Ascending aorta (tissue), 2 donors: ENCODE measurements around the gene HIPK4. TPM values are rescaled to one million over a fixed set of nuclear protein-coding genes. Genes with fewer than 3 reads are reported as not detected.
A peak's percentile ranks its signal among the peaks of the same experiment; 100 is the strongest.
"Not testable (repeated sequence)": the region's sequence is repeated elsewhere in the genome, so short reads cannot be mapped to it uniquely, and the experiment has no call there.

Experiments
- DNase-seq, 2 donors: peaks; one replicate each; pipeline ENCODE4 v3.0.0-alpha.2; 2019; ENCODE audit warnings: low spot score in 2 of 2
- H3K27ac ChIP-seq, 2 donors: fragments of 200-600 bp; sonication (generic); one replicate each; pipeline ENCODE4 v1.5.1; 2016 to 2017; ENCODE audit warnings: mild to moderate bottlenecking in 1 of 2
- H3K27me3 ChIP-seq: fragments of 200-600 bp; sonication (generic); one replicate; pipeline ENCODE4 v1.5.1; 2017
- H3K36me3 ChIP-seq, 2 donors: fragments of 200-600 bp; sonication (generic); one replicate each; pipeline ENCODE4 v1.5.1; 2016
- H3K4me1 ChIP-seq, 2 donors: fragments of 200-600 bp; sonication (generic); one replicate each; pipeline ENCODE4 v1.5.1; 2016 to 2017; ENCODE audit warnings: mild to moderate bottlenecking in 1 of 2
- H3K4me3 ChIP-seq, 2 donors: fragments of 200-600 bp; sonication (generic); one replicate each; pipeline ENCODE4 v1.5.1; 2016 to 2017; ENCODE audit warnings: mild to moderate bottlenecking in 1 of 2
- H3K9me3 ChIP-seq, 2 donors: fragments of 200-600 bp; sonication (generic); one replicate each; pipeline ENCODE4 v1.5.1; 2016
- intact Hi-C: fragments of 100-400 bp; cut with DNase I; formaldehyde crosslinking; loops from one replicate; pipeline ENCODE4 v1.15.1; 2023
- total RNA-seq: library from RNA; depleted of rRNA; stranded (reverse); fragments of >200 nt; gene quantifications from one replicate; pipeline ENCODE4 v1.1.0, GENCODE V29; 2016
- TF ChIP-seq, protein P1 (sequence below), 3 experiments: fragments of 200-600 bp in 2 of 3; fragments of 450-650 bp in 1 of 3; sonication (generic) in 2 of 3; IDR thresholded peaks; one replicate each; pipeline ENCODE4 v1.5.1; 2016 to 2019; ENCODE audit warnings: antibody characterized with exemption in 3 of 3, mild to moderate bottlenecking in 1 of 3, moderate library complexity in 1 of 3

The HIPK4 gene, protein sequence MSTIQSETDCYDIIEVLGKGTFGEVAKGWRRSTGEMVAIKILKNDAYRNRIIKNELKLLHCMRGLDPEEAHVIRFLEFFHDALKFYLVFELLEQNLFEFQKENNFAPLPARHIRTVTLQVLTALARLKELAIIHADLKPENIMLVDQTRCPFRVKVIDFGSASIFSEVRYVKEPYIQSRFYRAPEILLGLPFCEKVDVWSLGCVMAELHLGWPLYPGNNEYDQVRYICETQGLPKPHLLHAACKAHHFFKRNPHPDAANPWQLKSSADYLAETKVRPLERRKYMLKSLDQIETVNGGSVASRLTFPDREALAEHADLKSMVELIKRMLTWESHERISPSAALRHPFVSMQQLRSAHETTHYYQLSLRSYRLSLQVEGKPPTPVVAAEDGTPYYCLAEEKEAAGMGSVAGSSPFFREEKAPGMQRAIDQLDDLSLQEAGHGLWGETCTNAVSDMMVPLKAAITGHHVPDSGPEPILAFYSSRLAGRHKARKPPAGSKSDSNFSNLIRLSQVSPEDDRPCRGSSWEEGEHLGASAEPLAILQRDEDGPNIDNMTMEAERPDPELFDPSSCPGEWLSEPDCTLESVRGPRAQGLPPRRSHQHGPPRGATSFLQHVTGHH
- not detected for total RNA-seq

DNA sequence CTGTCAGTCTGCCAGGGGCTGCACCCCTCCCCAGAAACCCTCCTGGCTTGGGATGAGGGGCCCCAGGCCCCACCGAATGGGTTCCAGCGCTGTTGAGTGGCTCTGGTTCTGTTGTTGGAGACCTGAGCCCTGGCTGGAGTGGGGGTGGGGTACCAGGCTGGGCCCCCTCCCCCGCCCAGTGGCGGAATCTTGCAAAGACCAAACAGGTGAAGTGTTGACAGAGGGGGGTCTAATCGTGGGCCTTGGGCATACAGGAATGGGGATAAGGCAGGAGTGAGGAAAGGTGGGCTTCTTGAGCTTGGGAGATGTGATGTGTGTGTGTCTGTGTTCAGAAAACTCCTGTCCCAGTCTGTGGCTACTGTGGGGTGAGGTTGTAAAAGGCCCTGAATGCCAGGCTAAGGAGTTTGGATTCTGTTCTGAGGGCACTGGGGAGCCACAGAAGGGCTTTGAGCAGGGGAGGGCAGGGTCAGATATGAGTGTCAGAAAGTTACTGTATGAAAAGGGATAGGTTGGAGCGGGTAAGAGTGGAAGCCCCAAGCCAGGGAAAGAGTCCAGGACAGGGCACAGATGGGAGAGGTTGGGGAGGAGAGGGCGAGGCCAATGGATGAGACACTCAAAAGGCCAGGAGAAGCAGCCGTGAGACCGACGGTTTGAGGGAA lies at the start of gene HIPK4:
HIPK4 (minus strand) TSS at position 98 of the 659 bp plus-strand sequence. CDS start 279 bp downstream, outside the sequence.
- DNase-seq: no peak
- intact Hi-C loops: no loop called here
- H3K36me3 ChIP-seq: no peaks in the 10 kb centered on the region
- no peak within 1 kb of the TSS for H3K4me3 ChIP-seq
- H3K9me3 ChIP-seq: no peaks in the 10 kb centered on the region
- no peaks in the 10 kb centered on the region for H3K4me1 ChIP-seq
- H3K27me3 ChIP-seq: no peaks in the 10 kb centered on the region
- H3K27ac ChIP-seq: no peak within 1 kb of the TSS
- TF ChIP-seq, protein P1, sequence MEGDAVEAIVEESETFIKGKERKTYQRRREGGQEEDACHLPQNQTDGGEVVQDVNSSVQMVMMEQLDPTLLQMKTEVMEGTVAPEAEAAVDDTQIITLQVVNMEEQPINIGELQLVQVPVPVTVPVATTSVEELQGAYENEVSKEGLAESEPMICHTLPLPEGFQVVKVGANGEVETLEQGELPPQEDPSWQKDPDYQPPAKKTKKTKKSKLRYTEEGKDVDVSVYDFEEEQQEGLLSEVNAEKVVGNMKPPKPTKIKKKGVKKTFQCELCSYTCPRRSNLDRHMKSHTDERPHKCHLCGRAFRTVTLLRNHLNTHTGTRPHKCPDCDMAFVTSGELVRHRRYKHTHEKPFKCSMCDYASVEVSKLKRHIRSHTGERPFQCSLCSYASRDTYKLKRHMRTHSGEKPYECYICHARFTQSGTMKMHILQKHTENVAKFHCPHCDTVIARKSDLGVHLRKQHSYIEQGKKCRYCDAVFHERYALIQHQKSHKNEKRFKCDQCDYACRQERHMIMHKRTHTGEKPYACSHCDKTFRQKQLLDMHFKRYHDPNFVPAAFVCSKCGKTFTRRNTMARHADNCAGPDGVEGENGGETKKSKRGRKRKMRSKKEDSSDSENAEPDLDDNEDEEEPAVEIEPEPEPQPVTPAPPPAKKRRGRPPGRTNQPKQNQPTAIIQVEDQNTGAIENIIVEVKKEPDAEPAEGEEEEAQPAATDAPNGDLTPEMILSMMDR (IDR thresholded peaks at IDR 0.05): no peak

GRCh38 chr19:40438284-40438683 lies 48.3 kb upstream of the HIPK4 start:
- Histone ChIP-seq H3K27ac (no peak overlapping the region), H3K4me1 (peaks cover 3 to 18% of the 10 kb centered on the region in 2 donors), H3K4me3 (no peak overlapping the region), H3K27me3 (no peaks in the 10 kb centered on the region), H3K9me3 (no peaks in the 10 kb centered on the region), H3K36me3 (peaks cover 18 to 30% of the 10 kb centered on the region in 2 donors)
- TF ChIP-seq, protein P1 (IDR thresholded peaks at IDR 0.05): no peak
- DNase-seq: no peak
- intact Hi-C loops: no loop called here

- intact Hi-C loops: loop anchor here (1.0 kb wide), 1 partner anchor 10 kb away; no protein-coding TSS in a partner anchor
- Histone ChIP-seq H3K4me1 (peaks cover 0 to 20% of the 10 kb centered on the region in 2 donors), H3K27me3 (no peaks in the 10 kb centered on the region), H3K4me3 (peak overlapping the region; percentile 53 to 59), H3K36me3 (no peaks in the 10 kb centered on the region), H3K9me3 (no peaks in the 10 kb centered on the region), H3K27ac (peak overlapping the region; percentile 86 to 93)
- peak; percentile 52 to 93 for DNase-seq
- TF ChIP-seq, protein P1 (IDR thresholded peaks at IDR 0.05): no peak
Observed at GRCh38 chr19:40433391-40434216, 43.6 kb upstream of the HIPK4 start.

GRCh38 chr19:40432760-40433159 lies 42.8 kb upstream of the HIPK4 start:
- H3K36me3 ChIP-seq, H3K27me3 ChIP-seq, DNase-seq, intact Hi-C loops, H3K9me3 ChIP-seq: not testable (repeated sequence)
- Histone ChIP-seq H3K4me1 (peaks cover 0 to 20% of the 10 kb centered on the region in 2 donors), H3K4me3 (peak overlapping the region; percentile 53 to 59), H3K27ac (peak overlapping the region; percentile 86 to 93)

DNA sequence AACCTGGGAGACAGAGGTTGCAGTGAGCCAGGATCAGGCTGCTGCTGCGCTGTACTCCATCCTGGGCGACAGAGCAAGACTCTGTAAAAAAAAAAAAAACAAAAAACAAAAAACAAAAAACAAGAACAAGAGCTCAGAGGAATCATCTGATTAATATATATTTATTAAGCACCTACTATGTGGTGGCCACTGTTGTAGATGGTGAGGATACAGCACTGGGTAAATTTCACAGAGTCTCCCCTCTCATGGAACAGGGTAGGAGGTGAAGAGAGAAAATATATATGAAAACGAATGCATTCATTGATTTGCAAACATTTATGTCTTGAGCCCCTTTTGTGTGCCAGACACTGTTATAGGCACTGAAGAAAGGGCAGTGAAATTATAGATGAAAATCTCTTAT lies 41.7 kb upstream of the HIPK4 start:
- TF ChIP-seq, protein P1 (IDR thresholded peaks at IDR 0.05): no peak
- intact Hi-C loops: no loop called here
- no peak overlapping the region for H3K4me3 ChIP-seq
- DNase-seq: no peak
- peak overlapping the region; percentile 86 to 93 for H3K27ac ChIP-seq
- no peaks in the 10 kb centered on the region for H3K9me3 ChIP-seq
- peaks cover 0 to 20% of the 10 kb centered on the region in 2 donors for H3K4me1 ChIP-seq
- H3K27me3 ChIP-seq: no peaks in the 10 kb centered on the region
- no peaks in the 10 kb centered on the region for H3K36me3 ChIP-seq

GRCh38 chr19:40430242-40430641 lies 40.3 kb upstream of the HIPK4 start:
- intact Hi-C loops, H3K36me3 ChIP-seq, DNase-seq, H3K9me3 ChIP-seq, H3K27ac ChIP-seq, H3K27me3 ChIP-seq, H3K4me3 ChIP-seq: not testable (repeated sequence)
- H3K4me1 ChIP-seq: peaks cover 0 to 20% of the 10 kb centered on the region in 2 donors

- H3K36me3 ChIP-seq, H3K4me3 ChIP-seq, H3K9me3 ChIP-seq, DNase-seq, H3K27ac ChIP-seq, H3K27me3 ChIP-seq: not testable (repeated sequence)
- H3K4me1 ChIP-seq: peaks cover 2 to 25% of the 10 kb centered on the region in 2 donors
- intact Hi-C loops: loop anchor here (5.0 to 10.0 kb wide), 2 partner anchors 174 to 367 kb away; partner anchors contain the start of genes EGLN2 and LTBP4
Observed at GRCh38 chr19:40428197-40428596, 38.2 kb upstream of the HIPK4 start.
